Eye (tissue), 1 donor: ENCODE data around the gene KRT4.
A peak's percentile ranks its signal among the peaks of the same experiment; 100 is the strongest.
"Not testable (repeated sequence)": the region's sequence is repeated elsewhere in the genome, so short reads cannot be mapped to it uniquely, and the experiment has no call there.

Experiments
- DNase-seq: peaks from one replicate; pipeline ENCODE4 v3.0.0-alpha.2; 2015

The KRT4 gene

DNA sequence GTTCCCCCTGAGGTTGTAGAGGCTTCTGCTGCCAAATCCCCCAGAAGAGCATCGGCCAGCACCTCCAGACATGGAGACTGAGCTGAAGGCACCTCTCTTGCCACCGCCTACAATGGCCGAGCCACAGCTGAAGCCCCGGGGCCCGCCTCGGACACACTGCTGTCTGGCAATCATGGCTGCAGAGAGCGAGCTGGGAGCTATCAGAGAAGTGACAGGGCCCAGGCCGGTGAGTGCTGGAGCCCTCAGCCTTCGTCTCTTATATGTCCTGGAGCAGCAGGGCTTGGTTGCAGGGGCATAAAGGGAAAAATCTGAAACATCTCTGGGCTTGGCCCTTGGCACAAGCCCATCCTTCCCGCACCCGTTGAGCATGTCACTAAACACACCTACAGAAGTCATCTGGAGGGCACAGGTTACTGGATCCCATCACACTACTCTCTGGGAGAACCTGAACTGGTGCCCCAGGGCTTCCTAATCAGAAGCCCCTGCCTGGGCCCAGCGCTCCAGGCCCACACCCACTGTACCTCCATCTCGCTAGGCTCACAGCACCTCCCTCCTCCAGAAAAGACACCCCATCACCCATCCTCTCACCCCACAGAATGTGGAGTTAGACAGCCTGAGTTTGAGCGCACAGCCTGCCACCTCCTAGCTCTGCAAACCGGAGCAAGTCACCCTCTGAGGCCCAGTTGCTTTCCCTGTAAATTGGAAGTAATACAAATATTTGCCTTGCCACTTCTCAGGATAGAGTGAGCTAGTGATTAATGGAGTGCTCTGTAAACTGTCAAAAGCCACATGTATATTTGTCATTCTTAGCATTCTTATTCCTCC lies at the start of gene KRT4:
KRT4 (minus strand) TSS at position 232 of the 825 bp plus-strand sequence; CDS start at position 174, 58 bp downstream.
- no peak for DNase-seq

DNA sequence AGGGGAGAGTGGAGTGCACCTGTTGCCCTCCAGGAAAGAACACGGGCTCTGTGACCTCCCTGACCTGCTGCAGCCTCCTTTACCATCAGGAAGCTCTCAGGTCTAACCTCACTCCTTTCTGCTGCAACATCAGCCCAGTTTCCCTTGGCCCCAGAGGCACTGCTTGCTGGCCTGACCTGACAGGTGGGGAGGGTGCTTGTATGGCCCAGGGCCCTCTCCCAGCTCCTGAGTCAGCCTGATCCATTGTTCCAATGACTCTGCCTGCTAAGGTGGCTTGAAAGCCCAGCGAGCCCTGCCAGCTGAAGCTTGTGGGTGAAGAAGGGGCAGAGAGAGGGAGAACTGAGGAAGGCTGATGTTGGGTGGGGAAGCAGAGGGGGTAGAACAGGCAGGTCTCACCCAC lies 48.1 kb upstream of the KRT4 start:
- DNase-seq, result no peak

DNA sequence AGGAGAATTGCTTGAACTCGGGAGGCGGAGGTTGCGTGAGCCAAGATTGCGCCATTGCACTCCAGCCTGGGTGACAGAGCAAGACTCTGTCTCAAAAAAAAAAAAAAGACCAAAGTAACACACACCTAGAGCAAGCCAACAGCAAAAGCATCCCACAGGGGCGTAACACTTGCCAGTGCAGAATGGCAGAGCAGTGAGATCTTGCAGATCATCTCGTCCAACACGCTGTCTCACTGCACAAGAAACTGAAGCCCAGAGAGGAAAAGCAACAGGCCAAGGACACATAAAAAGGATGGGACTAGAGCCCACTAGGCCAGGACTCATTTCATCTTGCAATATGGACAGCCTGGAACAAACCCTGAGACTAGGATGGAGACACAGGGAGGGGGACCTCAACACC lies 47.6 kb upstream of the KRT4 start:
- DNase-seq, result no peak

DNA sequence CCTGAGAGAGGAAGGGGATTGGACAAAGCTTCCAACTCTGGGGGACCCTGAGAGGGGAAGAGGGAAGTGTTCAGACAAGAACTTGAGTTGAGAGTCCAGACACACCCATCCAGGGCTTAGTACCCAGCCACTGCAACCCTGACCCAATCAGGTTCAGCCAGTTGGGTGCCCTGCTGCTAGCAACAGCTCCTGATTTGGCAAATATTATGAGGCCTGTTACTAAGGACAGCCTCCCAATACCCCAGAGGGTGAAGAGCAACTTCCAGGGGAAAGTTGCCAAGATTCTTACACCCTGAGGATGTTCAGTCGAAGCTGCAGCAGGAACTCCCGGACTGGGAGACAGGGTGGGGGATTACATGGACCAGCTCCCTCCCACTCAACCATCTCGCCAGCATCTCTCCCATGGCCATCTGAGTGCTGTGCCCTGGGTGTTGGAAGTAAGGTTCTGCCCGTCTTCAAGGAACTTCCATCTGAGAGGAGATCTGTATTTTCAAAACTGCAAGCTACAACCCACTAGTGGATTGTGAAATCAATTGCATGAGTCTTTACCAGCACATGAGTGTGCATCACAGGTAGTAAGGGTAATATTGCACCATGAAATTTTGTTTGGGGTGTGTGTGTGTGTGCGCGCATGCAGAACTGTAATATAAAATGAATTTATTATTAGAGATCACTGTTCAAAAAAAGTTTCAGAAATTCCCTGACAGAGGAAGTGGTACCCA lies 46.3 kb upstream of the KRT4 start:
- no peak for DNase-seq

DNA sequence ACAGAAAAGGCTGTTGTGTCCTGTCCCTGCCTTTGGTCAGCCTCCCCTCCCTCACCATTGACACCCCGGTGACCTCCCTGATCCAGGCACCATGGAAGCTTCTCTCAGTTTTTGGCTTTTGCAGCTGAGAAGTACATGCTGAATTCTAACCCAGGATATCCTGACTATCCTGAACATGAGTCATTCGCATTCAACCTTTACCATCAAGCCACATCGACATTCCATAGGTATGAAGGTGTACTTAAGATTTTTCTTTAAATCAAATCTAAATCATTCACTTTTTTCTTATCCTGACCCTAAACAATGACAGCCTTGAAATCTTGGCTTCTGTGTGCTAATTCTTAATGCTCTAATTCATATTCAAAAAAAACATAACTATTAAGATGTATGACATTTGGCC lies 43.6 kb upstream of the KRT4 start:
- no peak for DNase-seq

DNA sequence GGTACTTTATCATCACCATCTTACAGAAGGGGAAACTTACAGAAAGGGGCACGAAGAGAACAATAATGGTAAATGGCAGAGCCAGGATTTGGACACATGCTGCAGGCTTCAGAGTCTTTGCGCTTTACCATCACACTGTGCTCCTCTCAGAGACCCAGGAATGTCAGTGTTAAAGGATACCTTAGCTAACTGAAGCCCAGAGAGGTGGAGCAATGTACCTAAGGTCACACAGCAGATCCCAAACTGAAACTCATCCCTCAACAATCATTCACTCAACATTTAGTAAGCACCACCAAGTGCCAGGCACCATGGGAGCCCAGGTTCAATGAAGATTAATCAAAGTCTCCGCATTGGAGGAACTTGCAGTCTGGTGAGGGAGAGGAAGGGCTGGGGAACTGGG lies 42.9 kb upstream of the KRT4 start:
- no peak for DNase-seq

DNA sequence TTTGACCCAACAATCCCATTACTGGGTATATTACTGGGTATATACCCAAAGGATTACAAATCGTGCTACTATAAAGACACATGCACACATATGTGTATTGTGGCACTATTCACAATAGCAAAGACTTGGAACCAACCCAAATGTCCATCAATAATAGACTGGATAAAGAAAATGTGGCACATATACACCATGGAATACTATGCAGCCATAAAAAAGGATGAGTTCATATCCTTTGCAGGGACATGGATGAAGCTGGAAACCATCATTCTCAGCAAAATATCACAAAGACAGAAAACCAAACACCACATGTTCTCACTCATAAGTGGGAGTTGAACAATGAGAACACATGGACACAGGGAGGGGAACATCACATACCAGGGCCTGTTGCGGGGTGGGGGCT lies 42.2 kb upstream of the KRT4 start:
- not testable (repeated sequence) for DNase-seq

DNA sequence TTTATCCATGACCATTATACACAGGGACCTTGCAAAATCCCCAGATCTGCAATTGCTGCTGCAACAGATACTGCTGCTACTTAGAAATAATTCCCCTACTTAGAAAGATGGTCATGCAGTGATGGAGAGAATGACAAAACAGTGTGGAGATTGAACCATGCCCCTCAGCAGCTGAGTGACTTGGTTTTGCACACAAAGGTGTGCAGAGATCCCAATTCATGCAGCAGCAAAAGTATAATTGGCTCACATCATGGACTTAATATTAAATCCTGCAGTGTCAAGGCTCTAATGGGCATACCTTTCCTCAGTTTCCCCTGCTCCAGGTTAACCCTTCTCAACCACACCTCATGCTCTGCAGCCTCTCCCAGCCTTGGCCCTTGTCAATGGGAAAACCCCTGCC lies 37.9 kb upstream of the KRT4 start:
- no peak for DNase-seq

DNA sequence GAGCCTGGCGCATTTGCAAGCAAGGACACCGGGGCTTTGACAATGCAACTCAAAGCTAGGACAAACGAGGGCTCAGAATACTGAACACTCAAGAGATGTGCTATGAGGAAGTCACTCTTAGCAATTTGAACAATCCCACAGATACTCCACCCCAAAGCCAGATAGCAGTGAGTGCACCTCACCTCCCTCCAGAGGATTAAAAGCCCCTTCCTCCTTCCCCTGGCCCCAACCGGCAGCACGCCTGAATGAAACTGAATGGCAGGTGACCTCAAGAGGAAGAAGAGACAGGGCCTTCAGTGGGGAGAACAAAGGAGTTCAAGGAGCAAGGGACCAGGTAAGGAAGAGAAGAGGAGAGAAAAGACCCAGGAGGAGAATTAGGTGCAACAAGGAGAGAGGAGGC lies 36.8 kb upstream of the KRT4 start:
- no peak for DNase-seq

DNA sequence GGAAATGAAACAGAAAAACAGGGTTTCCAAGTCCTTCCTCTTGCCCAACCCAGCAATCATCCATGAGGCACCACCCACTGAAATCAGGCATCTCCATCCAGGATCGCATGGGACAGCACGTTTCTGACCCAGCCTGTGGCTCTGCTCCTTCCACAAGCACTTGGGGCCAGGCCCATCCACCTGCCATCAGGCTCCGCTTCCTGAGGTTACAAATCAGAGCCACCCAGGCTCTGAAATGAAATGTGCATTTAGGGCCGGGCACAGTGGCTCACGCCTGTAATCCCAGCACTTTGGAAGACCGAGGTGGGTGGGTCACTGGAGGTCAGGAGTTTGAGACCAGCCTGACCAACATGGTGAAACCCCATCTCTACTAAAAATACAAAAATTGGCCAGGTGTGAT lies 35.6 kb upstream of the KRT4 start:
- DNase-seq, result no peak

DNA sequence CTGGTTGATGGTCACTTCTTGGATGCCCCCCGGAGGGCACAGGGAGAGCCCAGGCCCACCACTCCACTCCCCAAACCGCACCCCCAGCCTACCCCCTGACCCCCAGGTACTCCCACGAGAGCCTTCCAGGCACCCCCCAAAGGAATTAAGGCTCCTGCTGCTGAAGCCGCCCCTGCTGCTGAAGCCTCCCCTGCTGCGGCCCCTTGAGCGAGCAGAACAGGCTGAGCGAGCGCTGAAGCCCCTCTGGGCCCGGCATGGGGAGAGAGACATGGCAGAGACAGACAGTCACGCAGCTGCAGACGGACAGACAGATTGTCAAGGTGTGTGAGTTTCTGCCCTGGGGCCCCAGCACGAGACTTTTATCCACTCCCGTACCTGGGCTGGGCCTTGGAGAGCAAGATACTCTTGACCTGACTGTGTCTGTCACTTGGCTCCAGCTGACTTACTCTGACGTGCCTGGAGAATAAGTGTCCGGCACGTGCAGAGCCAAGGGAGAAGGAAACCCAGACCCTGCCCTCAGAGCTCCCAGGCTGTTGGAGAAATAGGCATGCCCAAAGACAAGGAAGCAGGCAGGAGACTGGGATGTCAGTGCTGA lies 34.8 kb upstream of the KRT4 start, which contains the start of gene KRT78:
KRT78 (minus strand) TSS at position 334 of the 595 bp plus-strand sequence; CDS start at position 270, 64 bp downstream.
- DNase-seq, result no peak

DNA sequence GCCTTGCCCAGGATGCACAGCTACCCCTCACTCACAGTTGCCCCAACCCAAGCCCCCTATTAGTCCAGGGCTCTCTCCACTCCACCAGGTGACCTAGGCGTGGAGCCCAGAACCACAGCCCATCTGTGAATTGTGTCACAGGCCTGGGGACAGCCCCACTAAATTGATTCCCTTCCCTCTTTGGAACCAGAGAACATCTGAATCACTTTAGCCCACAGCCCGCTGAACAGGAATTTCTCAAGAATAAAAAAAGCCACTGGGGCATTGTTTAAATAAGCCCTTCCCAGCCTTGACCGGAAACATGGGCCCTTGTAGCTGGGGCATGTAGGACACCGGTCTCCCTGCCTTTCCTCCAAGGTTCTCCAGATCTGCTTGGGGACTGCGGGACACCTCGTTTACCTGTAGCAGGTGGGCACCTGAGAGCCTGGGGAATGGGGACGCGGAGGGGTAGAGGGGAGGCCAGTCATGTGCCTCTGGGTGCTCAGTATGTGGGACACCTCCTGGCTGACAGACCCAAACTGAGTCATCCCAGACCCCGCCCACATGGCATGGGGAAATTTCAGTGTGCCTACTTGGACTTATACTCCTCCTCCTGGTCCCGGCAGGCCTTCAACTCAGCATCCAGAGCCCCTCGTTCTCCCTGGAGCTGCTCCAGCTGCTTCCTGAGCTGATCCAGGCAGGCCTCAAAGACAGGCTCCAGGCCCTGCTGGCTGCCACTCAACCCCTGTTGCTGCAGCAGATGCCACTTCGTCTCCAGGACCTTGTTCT lies 33.6 kb upstream of the KRT4 start:
- no peak for DNase-seq

DNA sequence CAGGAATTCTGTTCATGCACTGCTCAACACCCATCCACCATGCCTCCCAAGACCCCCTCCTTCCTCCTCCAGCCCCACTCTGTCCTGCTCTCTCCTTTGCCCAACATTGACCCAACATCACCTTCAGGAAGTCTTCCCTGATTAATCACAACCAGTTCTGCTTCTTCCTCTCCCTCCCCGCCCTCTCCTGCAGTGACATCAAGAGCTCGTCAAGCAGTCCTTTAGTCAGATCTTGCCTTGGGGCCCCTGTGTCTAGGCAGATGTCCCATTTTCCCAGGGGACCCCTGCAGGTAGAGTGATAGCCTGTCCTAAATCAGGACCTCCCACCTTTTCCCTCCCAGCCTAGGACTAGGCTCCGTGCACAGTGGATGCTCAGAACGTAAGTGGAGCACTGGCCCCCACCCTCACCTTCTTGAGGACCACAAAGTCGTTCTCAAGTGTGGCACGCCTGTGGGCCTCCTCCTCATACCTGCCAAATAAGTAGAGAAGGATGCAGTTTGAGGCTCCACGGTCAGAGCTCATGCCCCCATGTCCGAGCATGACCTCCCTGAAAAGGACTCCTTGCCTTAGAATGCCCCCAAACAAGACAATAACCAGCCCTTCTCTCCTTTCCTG lies 32.5 kb upstream of the KRT4 start:
- DNase-seq, result no peak

DNA sequence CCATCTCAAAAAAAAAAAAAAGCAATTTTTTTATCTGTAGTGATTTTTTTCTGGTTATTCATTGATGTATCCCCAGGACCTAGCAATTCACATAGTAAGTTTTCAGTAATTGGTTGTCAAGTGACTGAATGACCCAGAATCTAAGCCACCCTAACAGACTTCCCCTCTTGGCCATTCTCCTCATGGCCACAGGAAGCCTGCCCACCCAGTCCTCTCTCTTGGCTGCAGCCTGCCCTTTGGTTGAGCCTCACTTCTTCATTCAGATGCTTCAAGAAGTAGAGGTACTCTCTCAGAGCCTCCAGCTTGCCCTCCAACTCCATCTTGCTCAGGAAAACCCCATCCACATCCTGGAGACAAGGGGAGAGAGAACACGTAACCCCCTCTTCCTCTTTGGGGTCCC lies 32.0 kb upstream of the KRT4 start:
- no peak for DNase-seq

DNA sequence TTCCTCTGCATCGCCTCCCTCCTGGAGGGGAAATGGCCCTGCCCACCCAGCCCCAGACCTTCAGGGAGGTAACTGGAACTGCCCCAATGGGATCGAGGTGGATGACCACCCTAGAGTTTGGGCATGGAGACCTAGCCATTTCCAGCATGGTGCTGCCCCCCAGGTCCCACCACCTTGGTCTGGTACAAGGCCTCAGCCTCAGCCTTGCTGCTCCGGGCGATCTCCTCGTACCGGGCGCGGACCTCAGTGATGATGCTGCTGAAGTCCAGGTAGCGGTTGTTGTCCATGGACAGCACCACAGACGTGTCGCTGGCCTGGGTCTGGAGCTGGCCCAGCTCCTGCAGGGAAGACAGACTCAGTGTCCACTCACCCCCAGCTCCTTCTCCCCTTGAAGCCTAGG lies 30.5 kb upstream of the KRT4 start:
- no peak for DNase-seq

DNA sequence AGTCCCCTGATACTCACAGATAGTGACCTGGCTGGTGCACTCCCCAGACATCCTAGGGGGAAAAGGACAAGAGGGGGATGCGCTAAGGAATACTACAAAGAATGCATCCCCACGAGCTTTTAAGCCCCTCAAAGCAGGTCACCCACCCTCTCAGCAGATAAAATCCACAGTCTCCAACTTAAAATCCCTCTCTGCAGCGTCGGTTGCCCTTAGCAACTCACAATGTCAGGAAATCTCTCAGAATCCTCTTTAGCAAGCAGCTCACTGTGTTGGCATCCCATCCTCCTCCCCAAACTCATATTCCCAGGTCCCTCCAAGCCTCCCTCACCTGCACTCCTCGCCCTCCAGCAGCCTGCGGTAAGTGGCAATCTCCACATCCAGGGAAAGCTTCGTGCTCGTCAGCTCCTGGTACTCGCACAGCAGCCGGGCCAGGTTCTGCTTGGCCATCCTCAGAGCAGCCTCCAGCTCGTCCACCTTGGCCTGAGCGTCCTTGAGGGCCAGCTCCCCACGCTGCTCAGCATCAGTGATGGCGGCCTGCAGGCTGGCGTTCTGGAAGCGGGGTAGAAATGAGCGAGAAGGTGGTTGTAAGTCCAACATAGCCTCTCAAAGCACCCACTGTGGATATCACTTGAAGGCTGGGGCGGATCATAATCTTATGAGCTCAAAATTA lies 25.7 kb upstream of the KRT4 start:
- DNase-seq, result no peak

DNA sequence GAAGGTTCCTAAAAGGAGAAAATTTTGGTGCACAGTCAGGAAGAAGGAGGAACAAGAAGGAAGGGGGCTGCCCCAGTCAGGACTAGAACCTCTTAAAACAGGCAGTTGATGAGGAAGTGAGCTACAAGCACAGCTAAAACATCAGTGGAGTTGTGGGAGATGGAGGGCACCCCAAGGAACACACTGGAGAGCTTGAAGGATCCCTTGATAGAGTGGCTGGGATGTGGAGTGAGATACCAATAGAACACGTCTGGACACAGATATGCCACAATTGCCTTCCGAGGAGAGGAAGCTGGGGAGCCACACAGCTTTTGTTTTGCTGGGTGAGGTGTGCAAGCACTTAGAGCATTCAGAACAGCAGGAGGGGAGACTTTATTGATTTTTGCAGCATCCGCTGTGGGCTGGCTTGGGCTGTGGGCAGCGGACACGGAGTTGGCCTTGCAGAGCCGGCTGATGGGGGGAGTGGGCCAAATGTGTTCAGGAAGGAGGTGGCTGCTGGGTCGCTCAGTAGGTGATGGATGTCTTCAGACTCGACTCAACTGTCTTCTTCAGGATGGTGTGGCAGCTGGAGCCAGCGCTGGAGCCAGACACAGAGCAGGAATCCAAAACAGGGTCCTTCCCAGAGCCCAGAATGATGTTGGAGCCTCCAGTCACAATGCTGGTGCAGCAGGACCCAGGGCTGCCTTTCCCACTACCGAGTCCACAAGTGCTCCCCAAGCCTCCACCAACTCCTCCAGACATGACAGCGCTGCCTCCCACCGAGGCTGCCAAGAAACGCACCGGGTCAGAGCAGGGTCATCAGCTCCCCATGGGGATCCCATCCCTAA lies 24.9 kb upstream of the KRT4 start:
- DNase-seq, result peak; percentile 47

DNA sequence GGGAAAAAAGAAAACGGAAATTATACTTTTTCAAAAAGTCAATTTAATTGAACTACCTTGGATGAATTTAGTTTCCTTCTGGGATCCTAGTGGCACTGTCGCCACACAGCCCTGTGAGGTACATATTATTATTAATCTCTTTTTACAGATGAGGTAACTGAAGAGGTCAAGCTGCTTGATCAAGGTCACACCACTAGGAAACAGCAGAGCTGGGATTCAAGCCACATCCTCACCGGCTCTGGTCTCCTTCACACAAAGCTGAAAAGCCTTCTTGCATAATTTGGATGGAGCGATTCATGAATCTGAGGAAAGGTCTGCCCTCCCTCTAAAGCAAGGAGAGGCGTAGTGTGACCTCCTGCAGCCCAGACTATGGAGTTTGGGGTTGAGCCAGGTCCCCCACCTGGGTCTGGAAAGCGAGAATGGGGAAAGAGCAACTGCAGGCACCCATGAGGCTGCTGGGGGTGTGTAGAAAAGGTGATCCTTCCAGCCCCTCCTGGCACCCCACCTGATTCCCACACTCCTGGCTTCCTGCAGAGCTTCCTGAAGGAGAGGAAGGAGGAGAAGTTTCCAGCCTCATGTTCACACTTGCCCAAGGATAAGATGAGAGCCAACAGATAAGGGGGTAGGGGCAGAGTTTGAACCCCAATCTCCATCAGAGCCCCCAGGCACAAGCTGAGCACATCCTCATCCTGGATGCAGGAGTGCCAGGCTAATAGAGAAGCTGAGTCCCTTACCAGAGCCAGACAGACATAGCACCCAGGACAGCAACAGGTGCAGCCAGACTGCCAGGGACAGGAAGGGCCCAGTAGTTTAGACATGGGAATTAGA lies 24.1 kb upstream of the KRT4 start:
- no peak for DNase-seq

DNA sequence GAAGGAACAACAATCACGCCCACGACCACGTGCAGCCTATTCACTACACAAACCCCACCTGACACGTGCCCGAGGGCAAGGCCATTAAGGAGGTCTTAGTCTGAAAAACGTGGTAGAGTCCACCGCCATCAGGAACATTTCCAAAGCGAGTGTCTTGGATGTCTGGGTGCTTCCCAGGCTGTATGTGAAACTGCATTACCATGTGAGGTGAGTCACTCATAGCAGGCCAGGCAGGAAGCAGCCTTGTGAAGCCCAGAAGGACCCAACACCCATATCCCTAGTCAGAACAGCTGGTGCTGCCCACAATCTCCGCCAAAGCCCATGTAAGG lies 23.5 kb upstream of the KRT4 start:
- no peak for DNase-seq
